Peyer's patch (tissue), 4 donors: ENCODE measurements around the gene VMP1.

Source experiments
- CTCF ChIP-seq, 6 experiments: fragments of 450-650 bp in 4 of 6; fragments of 200-600 bp in 2 of 6; sonication (generic) in 1 of 6; IDR thresholded peaks; one replicate each; pipeline ENCODE4 v1.5.1; 2017 to 2019; ENCODE audit warnings: antibody characterized with exemption in 6 of 6, mild to moderate bottlenecking in 3 of 6, moderate library complexity in 1 of 6
- POLR2A ChIP-seq, 2 donors: fragments of 450-650 bp; IDR thresholded peaks; one replicate each; pipeline ENCODE4 v1.5.1; 2017; ENCODE audit warnings: antibody characterized with exemption in 2 of 2, mild to moderate bottlenecking in 2 of 2, moderate library complexity in 2 of 2

GRCh38 chr17:59825533-59826322 is 118.3 kb downstream of the VMP1 start:
- TF ChIP-seq CTCF (IDR thresholded peaks at IDR 0.05) (no peak), POLR2A (IDR thresholded peaks at IDR 0.05) (no peak)
